ENCODE data around the gene SLC13A3. TPM values are rescaled to one million over a fixed set of nuclear protein-coding genes. Genes with fewer than 3 reads are reported as not detected.

SLC13A3 gene
- total RNA-seq, 1 donor from 2014 or later, result 0.66 TPM

GRCh38 chr20:46584508-46584907, 66.8 kb downstream of the SLC13A3 start:
- peaks cover 5% of the 10 kb centered on the region for H3K36me3 Mint-ChIP-seq (ENCODE audit: low read depth, unreplicated experiment)
- H3K4me2 ChIP-seq (ENCODE audit: low read length), result no peak overlapping the region
- no peaks in the 10 kb centered on the region for H3K4me1 Mint-ChIP-seq (ENCODE audit: low read depth, unreplicated experiment)
- H3K79me2 ChIP-seq (ENCODE audit: insufficient read depth, low read length), result no peaks in the 10 kb centered on the region
- no peaks in the 10 kb centered on the region for H3K9me3 Mint-ChIP-seq (ENCODE audit: unreplicated experiment)
- H3K4me1 ChIP-seq (ENCODE audit: insufficient read depth, low read length), result no peaks in the 10 kb centered on the region
- H3K27me3 Mint-ChIP-seq (ENCODE audit: low read depth, unreplicated experiment), result no peaks in the 10 kb centered on the region
- no peak overlapping the region for H3K4me3 ChIP-seq (ENCODE audit: insufficient read depth, low read depth, low read length)
- H3K27ac ChIP-seq (ENCODE audit: low read depth, low read length), result no peak overlapping the region
- H3K27ac Mint-ChIP-seq (ENCODE audit: unreplicated experiment), result no peak overlapping the region
- DNase-seq (ENCODE audit: low read depth) (no peak), FAIRE-seq (no peak)
- no peak overlapping the region for H2AFZ ChIP-seq (ENCODE audit: low read depth, low read length)
- no peaks in the 10 kb centered on the region for H3K9me3 ChIP-seq (ENCODE audit: insufficient read depth, low read depth, low read length)
- H4K20me1 ChIP-seq (ENCODE audit: insufficient read depth, low read length), result no peaks in the 10 kb centered on the region
- H3K9ac ChIP-seq (ENCODE audit: low read length), result no peak overlapping the region
- no peaks in the 10 kb centered on the region for H3K27me3 ChIP-seq (ENCODE audit: insufficient read depth, low read length)
- TF ChIP-seq CTCF (IDR thresholded peaks at IDR 0.05; ENCODE audit: insufficient read depth, low read depth, low read length) (no peak), EZH2 (IDR thresholded peaks at IDR 0.05; ENCODE audit: insufficient read depth, low read length) (no peak)
- no peaks in the 10 kb centered on the region for H3K36me3 ChIP-seq (ENCODE audit: insufficient read depth, low read length)
- no peak overlapping the region for H3K4me3 Mint-ChIP-seq (ENCODE audit: unreplicated experiment)

GRCh38 chr20:46583411-46584214, 67.6 kb downstream of the SLC13A3 start:
- Histone ChIP-seq H3K4me1 (ENCODE audit: insufficient read depth, low read length) (no peaks in the 10 kb centered on the region), H2AFZ (ENCODE audit: low read depth, low read length) (no peak overlapping the region), H3K9ac (ENCODE audit: low read length) (no peak overlapping the region), H3K79me2 (ENCODE audit: insufficient read depth, low read length) (no peaks in the 10 kb centered on the region), H3K4me2 (ENCODE audit: low read length) (no peak overlapping the region), H3K9me3 (ENCODE audit: insufficient read depth, low read depth, low read length) (no peaks in the 10 kb centered on the region), H3K4me3 (ENCODE audit: insufficient read depth, low read depth, low read length) (no peak overlapping the region), H3K27ac (ENCODE audit: low read depth, low read length) (no peak overlapping the region), H4K20me1 (ENCODE audit: insufficient read depth, low read length) (no peaks in the 10 kb centered on the region), H3K27me3 (ENCODE audit: insufficient read depth, low read length) (no peaks in the 10 kb centered on the region), H3K36me3 (ENCODE audit: insufficient read depth, low read length) (no peaks in the 10 kb centered on the region)
- H3K9me3 Mint-ChIP-seq (ENCODE audit: unreplicated experiment), result no peaks in the 10 kb centered on the region
- no peaks in the 10 kb centered on the region for H3K4me1 Mint-ChIP-seq (ENCODE audit: low read depth, unreplicated experiment)
- H3K27ac Mint-ChIP-seq (ENCODE audit: unreplicated experiment), result no peak overlapping the region
- H3K4me3 Mint-ChIP-seq (ENCODE audit: unreplicated experiment), result no peak overlapping the region
- FAIRE-seq (no peak), DNase-seq (ENCODE audit: low read depth) (no peak)
- TF ChIP-seq EZH2 (IDR thresholded peaks at IDR 0.05; ENCODE audit: insufficient read depth, low read length) (no peak), CTCF (IDR thresholded peaks at IDR 0.05; ENCODE audit: insufficient read depth, low read depth, low read length) (no peak)
- H3K27me3 Mint-ChIP-seq (ENCODE audit: low read depth, unreplicated experiment), result no peaks in the 10 kb centered on the region
- peaks cover 5% of the 10 kb centered on the region for H3K36me3 Mint-ChIP-seq (ENCODE audit: low read depth, unreplicated experiment)

- Histone ChIP-seq H3K4me1 (ENCODE audit: insufficient read depth, low read length) (no peaks in the 10 kb centered on the region), H3K27ac (ENCODE audit: low read depth, low read length) (no peak overlapping the region), H3K9me3 (ENCODE audit: insufficient read depth, low read depth, low read length) (no peaks in the 10 kb centered on the region), H3K27me3 (ENCODE audit: insufficient read depth, low read length) (no peaks in the 10 kb centered on the region), H3K4me3 (ENCODE audit: insufficient read depth, low read depth, low read length) (no peak overlapping the region), H3K79me2 (ENCODE audit: insufficient read depth, low read length) (no peaks in the 10 kb centered on the region), H3K36me3 (ENCODE audit: insufficient read depth, low read length) (no peaks in the 10 kb centered on the region), H3K9ac (ENCODE audit: low read length) (no peak overlapping the region), H2AFZ (ENCODE audit: low read depth, low read length) (no peak overlapping the region), H4K20me1 (ENCODE audit: insufficient read depth, low read length) (no peaks in the 10 kb centered on the region), H3K4me2 (ENCODE audit: low read length) (no peak overlapping the region)
- TF ChIP-seq EZH2 (IDR thresholded peaks at IDR 0.05; ENCODE audit: insufficient read depth, low read length) (no peak), CTCF (IDR thresholded peaks at IDR 0.05; ENCODE audit: insufficient read depth, low read depth, low read length) (no peak)
- H3K27ac Mint-ChIP-seq (ENCODE audit: unreplicated experiment), result no peak overlapping the region
- H3K4me1 Mint-ChIP-seq (ENCODE audit: low read depth, unreplicated experiment), result no peaks in the 10 kb centered on the region
- H3K27me3 Mint-ChIP-seq (ENCODE audit: low read depth, unreplicated experiment), result no peaks in the 10 kb centered on the region
- peaks cover 5% of the 10 kb centered on the region for H3K36me3 Mint-ChIP-seq (ENCODE audit: low read depth, unreplicated experiment)
- H3K4me3 Mint-ChIP-seq (ENCODE audit: unreplicated experiment), result no peak overlapping the region
- DNase-seq (ENCODE audit: low read depth), result no peak
- no peak for FAIRE-seq
- no peaks in the 10 kb centered on the region for H3K9me3 Mint-ChIP-seq (ENCODE audit: unreplicated experiment)
Observed at GRCh38 chr20:46582648-46583047, 68.6 kb downstream of the SLC13A3 start.

Data from astrocyte (in vitro differentiated cells and primary cell).